GM21367 (cell line): ENCODE data around the gene SERPINE2.

ENCODE experiments used
- ATAC-seq: cut with Tn5 transposase; IDR thresholded peaks from one replicate; pipeline ENCODE4 v1.9.1; 2021; ENCODE audit not compliant: unreplicated experiment

Gene SERPINE2

DNA sequence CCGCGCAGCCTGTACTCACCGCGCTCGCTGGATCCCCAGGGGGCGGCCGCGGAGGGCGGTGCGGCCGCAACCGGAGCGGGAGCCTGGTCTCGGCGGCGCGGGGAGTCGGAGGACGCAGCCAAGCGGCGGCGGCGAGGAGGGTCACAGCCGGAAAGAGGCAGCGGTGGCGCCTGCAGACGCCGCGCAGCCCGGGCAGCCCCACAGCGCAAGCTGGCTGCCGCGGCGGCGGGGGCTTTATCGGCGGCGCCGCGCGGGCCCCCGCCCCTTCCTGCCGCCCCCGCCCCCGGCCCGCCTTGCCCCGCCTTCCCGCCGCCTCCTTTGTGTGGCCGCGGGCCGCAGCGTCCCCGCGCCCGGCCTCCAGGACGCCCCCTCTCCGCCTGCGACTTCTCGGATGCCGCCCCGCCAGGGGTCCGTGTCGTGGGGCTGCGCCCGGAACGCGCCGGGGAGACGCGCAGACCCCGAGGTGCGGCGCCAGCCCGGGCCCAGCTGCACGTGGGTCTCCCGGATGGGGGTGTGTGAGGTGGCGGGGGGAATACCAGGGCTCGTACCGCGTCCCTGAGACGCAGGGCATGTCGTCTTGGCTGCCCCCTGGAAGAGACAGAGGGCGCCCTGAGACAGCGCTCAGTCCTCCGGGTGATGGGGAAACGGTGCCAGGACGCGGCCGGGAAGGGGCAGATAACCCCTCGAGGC, at the start of gene SERPINE2:
TSS of gene SERPINE2 (minus strand) at position 207 of the 690 bp plus-strand sequence. CDS start 37,386 bp downstream, outside the sequence.
- ATAC-seq: peak; percentile 50

DNA sequence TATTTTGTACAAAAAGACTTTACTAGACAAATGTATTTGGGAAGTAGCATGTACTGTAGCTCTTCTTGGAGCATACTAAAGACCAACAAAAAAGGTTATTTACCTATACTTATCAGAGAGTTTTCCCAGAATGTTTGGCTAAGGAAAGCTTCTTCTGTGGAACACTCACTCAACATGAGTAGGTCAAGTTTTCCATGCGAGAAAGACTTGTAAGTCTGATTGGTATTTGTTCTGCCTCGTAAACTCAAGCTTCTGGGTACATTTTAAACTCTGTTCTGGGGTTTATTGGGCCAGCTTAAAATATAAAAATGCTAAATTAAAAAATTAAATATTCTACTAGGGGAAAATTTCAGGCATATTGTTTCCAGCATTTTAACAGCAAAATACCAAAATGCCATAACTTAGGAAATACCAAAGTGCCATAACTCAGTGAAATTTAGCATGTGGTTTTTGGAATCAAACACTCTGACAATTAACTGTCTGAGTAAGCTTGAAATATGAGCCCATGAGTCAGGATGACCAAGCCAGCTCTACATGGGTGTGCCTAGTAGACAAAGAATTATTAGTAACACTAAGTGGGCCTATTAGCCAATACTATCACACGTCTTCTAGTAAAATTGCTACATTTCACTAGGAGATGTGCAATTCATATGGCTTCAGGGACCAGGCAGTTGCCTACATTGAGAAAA, 47.3 kb upstream of the SERPINE2 start:
- no peak for ATAC-seq

DNA sequence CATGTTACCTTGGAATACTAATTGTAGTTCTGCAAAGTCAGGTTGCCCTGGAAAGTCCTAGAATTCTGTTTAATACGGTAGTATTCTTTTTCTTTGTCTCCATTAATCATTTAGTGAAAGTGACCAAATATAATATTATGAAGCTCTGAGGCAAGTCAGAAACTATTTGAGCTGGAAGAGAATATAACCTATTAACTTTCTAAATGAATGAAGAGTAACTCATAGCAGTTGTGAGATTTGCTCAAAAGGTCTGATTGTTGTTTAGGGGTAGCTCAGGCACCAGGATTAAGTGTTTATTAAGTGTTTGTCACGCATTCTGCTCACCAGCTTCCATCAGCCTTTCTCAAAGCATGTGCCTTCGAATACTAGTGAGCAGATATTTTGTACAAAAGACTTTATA, 46.7 kb upstream of the SERPINE2 start:
- no peak for ATAC-seq

- ATAC-seq: no peak
Observed at GRCh38 chr2:224085246-224085645, 46.2 kb upstream of the SERPINE2 start.

GRCh38 chr2:224084266-224084892, 45.3 kb upstream of the SERPINE2 start:
- no peak for ATAC-seq

DNA sequence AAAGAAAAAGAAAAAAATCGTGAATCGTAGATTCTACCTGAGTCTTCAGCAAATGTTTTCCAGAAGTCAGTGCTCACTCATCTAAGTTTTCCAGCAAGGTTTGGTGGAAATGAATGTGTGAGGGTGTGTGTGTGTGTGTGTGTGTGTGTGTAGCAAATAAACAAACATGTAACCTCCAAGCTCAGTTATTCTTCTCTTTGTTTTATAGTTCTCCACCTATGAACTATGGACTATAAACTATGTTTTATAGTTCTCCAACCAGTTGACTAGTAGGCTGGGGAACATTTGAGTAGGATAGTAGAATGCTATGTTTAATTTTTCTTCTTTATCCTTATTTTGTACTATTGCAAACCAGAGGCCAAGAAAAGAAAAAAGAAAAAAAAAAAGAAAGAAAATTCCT, 44.6 kb upstream of the SERPINE2 start:
- no peak for ATAC-seq

GRCh38 chr2:224078656-224079055, 39.6 kb upstream of the SERPINE2 start:
- no peak for ATAC-seq

DNA sequence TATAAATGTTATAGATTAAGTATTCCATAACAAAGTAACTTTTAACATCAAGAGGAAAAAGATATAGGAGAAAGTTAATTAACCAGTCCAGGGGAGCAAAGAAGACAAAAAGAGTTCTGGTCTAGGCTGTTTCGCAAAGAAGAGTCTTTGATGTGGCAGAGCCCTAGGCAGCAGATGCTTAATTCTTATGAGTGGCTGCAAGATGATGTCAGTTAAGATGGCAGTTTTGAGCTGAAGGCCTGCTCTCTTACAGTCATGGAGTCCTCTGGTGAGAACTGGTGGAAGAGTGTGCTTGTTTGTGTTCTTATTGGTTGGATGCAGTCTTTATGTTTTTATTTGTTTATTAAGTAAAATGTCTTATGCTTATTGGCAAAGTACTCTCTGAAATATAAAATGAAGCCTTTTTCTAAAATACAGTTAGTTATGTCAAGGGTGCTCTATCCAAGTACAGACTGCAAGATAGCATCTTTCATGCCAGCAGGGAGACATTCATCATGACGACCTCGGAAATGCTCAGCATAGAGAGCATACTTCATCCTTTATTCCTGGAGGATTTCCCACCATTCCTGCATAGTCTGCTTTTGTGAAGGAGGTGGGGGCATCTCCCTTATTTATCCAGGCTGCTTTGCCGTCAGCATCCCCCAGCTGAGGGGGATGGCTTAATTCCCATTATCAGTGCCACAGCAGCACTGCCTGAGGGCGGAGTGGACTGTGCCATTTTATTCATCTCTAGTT, 38.9 kb upstream of the SERPINE2 start:
- no peak for ATAC-seq

GRCh38 chr2:224075588-224075987, 36.5 kb upstream of the SERPINE2 start:
- no peak for ATAC-seq

- no peak for ATAC-seq
Observed at GRCh38 chr2:224073676-224074075, 34.6 kb upstream of the SERPINE2 start.

DNA sequence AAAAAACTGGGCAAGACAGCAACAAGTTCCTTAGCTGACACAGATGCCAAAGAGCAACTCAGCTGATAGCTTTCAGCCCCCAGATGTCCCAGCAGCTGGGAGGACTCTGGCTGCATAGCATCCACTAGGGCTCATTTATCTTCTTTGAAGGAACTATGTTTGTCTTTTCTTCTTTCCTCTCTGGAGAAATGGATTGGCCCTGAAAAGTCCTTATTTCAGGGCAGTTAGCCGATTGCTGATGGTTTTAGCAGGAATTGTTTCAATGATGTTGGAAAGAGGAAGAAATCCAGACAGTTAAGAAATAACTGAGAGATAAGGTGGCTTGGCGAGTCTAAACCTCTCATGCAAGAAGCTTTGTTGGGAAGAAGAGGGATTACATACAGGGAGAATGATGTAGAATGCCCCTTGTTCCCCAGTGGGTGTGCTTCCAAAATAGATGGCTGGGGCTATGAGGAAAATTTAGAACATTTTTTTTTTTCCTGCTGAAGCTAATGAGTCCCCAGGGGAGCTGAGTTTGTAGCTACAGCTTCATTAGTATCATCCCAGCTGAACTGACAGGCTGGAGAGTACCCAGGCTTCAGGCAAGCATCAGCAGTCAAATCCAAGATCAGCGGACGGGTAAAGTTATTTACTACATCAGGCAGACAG, 33.6 kb upstream of the SERPINE2 start:
- no peak for ATAC-seq

DNA sequence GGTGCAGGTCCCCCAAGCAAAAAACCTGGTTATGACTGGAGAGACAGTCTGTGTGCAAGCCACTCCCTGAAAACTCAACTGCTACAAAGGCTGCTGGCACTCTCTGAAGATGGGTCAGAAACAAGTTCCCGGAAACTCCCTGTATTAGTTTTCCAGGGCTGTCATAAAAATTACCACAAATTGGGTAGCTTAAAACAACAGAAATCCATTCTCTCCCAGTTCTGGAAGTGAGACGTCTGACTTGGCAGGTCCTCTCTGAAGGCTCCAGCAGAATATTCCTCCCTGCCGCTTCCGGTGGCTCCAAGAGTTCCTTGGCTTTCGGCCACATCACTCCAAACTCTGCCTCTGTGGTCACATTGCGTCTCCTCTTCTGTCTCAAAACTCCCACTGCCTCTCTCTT, 30.1 kb upstream of the SERPINE2 start:
- ATAC-seq: no peak

DNA sequence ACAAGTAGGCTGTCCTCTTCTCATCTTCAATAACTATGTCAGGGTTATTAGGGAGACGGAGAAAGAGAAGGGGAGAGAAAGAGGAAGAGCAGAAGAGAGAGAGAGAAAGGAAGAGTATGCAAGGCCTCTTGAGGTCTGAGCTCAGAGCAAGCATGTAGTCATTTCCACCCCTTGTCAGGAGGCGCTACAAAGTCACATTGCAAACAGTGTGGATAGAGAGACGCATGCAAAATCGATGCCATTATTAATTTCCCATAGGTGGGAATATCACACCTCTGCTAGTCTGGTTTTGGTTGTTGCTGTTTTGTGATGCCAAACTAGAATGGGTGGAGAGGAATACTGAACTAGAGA, 24.2 kb upstream of the SERPINE2 start:
- ATAC-seq: no peak

- no peak for ATAC-seq
Observed at GRCh38 chr2:224062481-224063297, 23.6 kb upstream of the SERPINE2 start.

- ATAC-seq: no peak
Observed at GRCh38 chr2:224060783-224061482, 21.8 kb upstream of the SERPINE2 start.

- ATAC-seq: no peak
Observed at GRCh38 chr2:224059178-224059577, 20.1 kb upstream of the SERPINE2 start.

- ATAC-seq: no peak
Observed at GRCh38 chr2:224058048-224058775, 19.1 kb upstream of the SERPINE2 start.

DNA sequence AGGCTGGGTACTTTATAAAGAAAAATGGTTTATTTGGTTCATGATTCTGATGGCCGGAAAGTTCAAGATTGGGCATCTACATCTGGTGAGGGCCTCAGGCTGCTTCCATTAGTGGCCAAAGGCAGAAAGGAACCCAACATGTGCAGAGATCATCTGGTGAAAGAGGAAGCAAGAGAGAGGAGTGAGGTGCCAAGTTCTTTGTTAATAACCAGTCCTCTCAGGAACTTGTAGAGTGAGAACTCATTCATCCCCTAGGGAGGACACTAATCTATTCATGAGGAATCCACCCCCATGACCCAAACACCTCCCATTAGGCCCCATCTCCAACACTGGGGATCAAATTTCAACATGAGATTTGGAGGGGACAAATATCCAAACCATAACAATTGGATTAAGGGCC, 17.8 kb upstream of the SERPINE2 start:
- no peak for ATAC-seq

- no peak for ATAC-seq
Observed at GRCh38 chr2:224055101-224055500, 16.0 kb upstream of the SERPINE2 start.
